ENCODE measurements around the gene SLC30A4. TPM values are rescaled to one million over a fixed set of nuclear protein-coding genes. Genes with fewer than 3 reads are reported as not detected.
A peak's percentile ranks its signal among the peaks of the same experiment; 100 is the strongest.

SLC30A4 gene
- total RNA-seq, 4 donors from 2014 or later = 4.1 to 7.9 (median 5.4) TPM

DNA sequence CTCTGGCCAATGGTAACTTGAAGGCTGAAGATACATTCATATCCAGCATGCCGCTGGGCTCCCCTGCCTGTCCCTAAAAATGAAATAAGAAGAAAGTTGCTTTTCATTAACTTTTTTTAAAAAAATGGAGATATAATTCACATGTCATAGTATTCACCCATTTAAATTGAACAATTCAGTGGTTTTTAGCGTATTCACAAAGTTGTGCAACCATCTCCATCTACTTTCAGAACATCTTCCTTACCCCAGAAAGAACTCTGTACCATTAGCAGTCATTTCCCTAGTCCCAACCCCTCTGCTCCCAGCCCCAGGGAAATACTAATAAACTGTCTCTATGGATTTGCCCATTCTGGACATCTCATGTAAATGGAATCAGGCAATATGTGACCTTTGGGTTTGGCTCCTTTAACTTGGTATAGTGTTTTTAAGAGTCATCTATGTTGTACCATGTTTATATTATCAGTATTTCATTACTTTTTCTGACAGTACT, 88.4 kb downstream of the SLC30A4 start:
- no peak for TF ChIP-seq POLR2A (IDR thresholded peaks at IDR 0.05)
- TF ChIP-seq POLR2AphosphoS5 (IDR thresholded peaks at IDR 0.05) = no peak
- TF ChIP-seq, protein P1, sequence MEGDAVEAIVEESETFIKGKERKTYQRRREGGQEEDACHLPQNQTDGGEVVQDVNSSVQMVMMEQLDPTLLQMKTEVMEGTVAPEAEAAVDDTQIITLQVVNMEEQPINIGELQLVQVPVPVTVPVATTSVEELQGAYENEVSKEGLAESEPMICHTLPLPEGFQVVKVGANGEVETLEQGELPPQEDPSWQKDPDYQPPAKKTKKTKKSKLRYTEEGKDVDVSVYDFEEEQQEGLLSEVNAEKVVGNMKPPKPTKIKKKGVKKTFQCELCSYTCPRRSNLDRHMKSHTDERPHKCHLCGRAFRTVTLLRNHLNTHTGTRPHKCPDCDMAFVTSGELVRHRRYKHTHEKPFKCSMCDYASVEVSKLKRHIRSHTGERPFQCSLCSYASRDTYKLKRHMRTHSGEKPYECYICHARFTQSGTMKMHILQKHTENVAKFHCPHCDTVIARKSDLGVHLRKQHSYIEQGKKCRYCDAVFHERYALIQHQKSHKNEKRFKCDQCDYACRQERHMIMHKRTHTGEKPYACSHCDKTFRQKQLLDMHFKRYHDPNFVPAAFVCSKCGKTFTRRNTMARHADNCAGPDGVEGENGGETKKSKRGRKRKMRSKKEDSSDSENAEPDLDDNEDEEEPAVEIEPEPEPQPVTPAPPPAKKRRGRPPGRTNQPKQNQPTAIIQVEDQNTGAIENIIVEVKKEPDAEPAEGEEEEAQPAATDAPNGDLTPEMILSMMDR (IDR thresholded peaks at IDR 0.05) = no peak
- no peak for TF ChIP-seq EP300 (IDR thresholded peaks at IDR 0.05)
- H3K9me3 ChIP-seq = no peaks in the 10 kb centered on the region
- WGBS = 91% methylated on average over 2 of the region's 2 CpGs
- H3K4me1 ChIP-seq = peaks cover 6% of the 10 kb centered on the region
- no peaks in the 10 kb centered on the region for H3K36me3 ChIP-seq
- H3K27me3 ChIP-seq = no peaks in the 10 kb centered on the region
- no peak for DNase-seq (ENCODE audit: low spot score in 2 of 2)
- no peak overlapping the region for H3K27ac ChIP-seq
- no peak overlapping the region for H3K4me3 ChIP-seq

- no peaks in the 10 kb centered on the region for H3K36me3 ChIP-seq
- TF ChIP-seq, protein P1 (IDR thresholded peaks at IDR 0.05) = no peak
- no peak for TF ChIP-seq POLR2A (IDR thresholded peaks at IDR 0.05)
- H3K27me3 ChIP-seq = no peaks in the 10 kb centered on the region
- DNase-seq (ENCODE audit: low spot score in 2 of 2) = no peak
- H3K4me3 ChIP-seq = no peak overlapping the region
- no peaks in the 10 kb centered on the region for H3K9me3 ChIP-seq
- 87% methylated on average over 2 of the region's 2 CpGs for WGBS
- H3K4me1 ChIP-seq = peaks cover 6% of the 10 kb centered on the region
- H3K27ac ChIP-seq = no peak overlapping the region
These were observed 91.0 kb downstream of the SLC30A4 start for GRCh38 chr15:45431511-45431910.

DNA sequence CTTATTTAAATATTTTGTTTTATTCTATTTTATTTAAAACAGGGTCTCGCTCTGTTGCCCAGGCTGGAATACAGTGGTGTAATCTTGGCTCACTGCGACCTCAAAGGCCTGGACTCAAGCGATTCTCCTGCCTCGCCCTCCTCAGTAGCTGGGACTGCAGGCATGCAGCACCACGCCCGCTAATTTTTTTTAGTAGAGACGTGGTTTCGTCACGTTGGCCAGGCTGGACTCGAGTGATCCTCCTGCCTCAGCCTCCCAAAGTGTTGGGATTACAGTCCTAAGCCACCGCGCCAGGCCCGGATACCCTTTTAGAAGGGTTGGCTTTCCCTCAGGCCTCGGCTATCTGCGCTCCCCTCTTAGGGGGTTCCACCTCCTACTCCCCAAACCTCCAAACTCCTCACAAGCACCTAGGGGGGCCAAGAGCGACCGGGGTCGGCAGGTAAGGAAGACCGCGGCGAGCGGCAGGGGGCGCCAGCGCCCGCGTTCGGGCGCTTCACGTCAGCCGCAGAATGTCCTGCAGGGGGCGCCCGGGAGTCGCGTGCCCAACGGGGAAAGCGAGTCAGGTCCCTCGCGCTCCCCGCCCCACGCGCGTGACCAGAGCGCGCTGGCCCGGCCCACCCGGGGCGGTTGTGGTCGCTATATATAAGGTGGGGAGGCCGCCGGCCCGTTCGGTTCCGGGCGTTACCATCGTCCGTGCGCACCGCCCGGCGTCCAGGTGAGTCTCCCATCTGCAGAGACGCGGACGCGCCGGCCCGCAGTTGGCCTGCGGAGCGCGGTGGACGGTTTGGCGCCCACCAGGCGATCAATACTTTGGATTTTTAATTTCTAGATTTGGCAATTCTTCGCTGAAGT, 92.4 kb downstream of the SLC30A4 start:
- 29% methylated on average over 41 of the region's 73 CpGs for WGBS
- peak; percentile 81 to 85 for DNase-seq (ENCODE audit: low spot score in 2 of 2)

More for the DNA sequence above, 92.4 kb downstream of the SLC30A4 start:
- Histone ChIP-seq H3K36me3 (no peaks in the 10 kb centered on the region), H3K27me3 (no peaks in the 10 kb centered on the region), H3K4me1 (peaks cover 6% of the 10 kb centered on the region), H3K4me3 (peak overlapping the region; percentile 44), H3K27ac (no peak overlapping the region), H3K9me3 (no peaks in the 10 kb centered on the region)
- no peak for TF ChIP-seq EP300 (IDR thresholded peaks at IDR 0.05)
- TF ChIP-seq, protein P1 (IDR thresholded peaks at IDR 0.05) = peak; percentile 92 to 99

Other genes with a start within 250 kb of the SLC30A4 start
- 100 to 1,000 TPM; 159 to 195 (median 172) TPM for gene GATM, start 144.2 kb downstream of the SLC30A4 start, total RNA-seq
- gene BLOC1S6, start 64.6 kb upstream of the SLC30A4 start, total RNA-seq = 10 to 100 TPM; 26.6 to 41.7 (median 30.0) TPM
- gene SQOR, start 112.3 kb upstream of the SLC30A4 start, total RNA-seq = 10 to 100 TPM; 33.2 to 46.8 (median 39.9) TPM

All from suprapubic skin (tissue), 4 donors.